SK-N-MC (cell line): Measurements from ENCODE around the gene YJU2.
A peak's percentile ranks its signal among the peaks of the same experiment; 100 is the strongest.

Source experiments
- DNase-seq: peaks from one replicate; pipeline ENCODE4 v3.0.0-alpha.2; 2011; ENCODE audit warnings: low read depth, low spot score
- H3K27ac ChIP-seq: fragments of 200-600 bp; sonication (generic); 2 replicates; pipeline ENCODE4 v1.5.1; 2016; ENCODE audit warnings: mixed run types
- H3K36me3 ChIP-seq: fragments of 200-600 bp; sonication (generic); 2 replicates; pipeline ENCODE4 v1.6.1; 2017; ENCODE audit warnings: antibody characterized with exemption, low read length, mixed read lengths; ENCODE audit not compliant: insufficient read depth
- H3K4me3 ChIP-seq: fragments of 200-600 bp; sonication (generic); 2 replicates; pipeline ENCODE4 v1.5.1; 2016
- H3K9ac ChIP-seq: fragments of 200-600 bp; sonication (generic); 2 replicates; pipeline ENCODE4 v1.8.0; 2017; ENCODE audit warnings: mixed run types, mixed read lengths; ENCODE audit not compliant: insufficient read length
- H3K9me3 ChIP-seq: fragments of 200-600 bp; sonication (generic); 2 replicates; pipeline ENCODE4 v1.6.1; 2017; ENCODE audit warnings: low read depth, mild to moderate bottlenecking, antibody characterized with exemption, low read length, moderate library complexity, mixed read lengths
- EZH2 ChIP-seq: fragments of 200-600 bp; sonication (generic); IDR thresholded peaks from one replicate; pipeline ENCODE4 v1.6.1; 2017; ENCODE audit warnings: antibody characterized with exemption
- FOXP2 ChIP-seq: optimal IDR thresholded peaks from 2 replicates; pipeline ENCODE3; 2011; ENCODE audit warnings: mild to moderate bottlenecking, moderate library complexity; ENCODE audit not compliant: insufficient read depth; ENCODE audit errors: extremely low read length, control extremely low read depth
- POLR2AphosphoS5 ChIP-seq: IDR thresholded peaks from 2 replicates; pipeline ENCODE4 v1.6.1; 2012; ENCODE audit warnings: mild to moderate bottlenecking, low read depth, low read length, borderline replicate concordance

Gene YJU2

GRCh38 chr19:4246767-4247593 lies at the start of gene YJU2:
Gene YJU2 (plus strand): TSS chr19:4247080. CDS start chr19:4247147, 67 bp downstream.
- peak within 1 kb of the TSS; percentile 93 for H3K4me3 ChIP-seq
- peak within 1 kb of the TSS; percentile 95 for H3K27ac ChIP-seq
- peak within 1 kb of the TSS; percentile 88 for H3K9ac ChIP-seq
- peak; percentile 99 for DNase-seq
- H3K9me3 ChIP-seq = no peaks in the 10 kb centered on the region
- TF ChIP-seq POLR2AphosphoS5 = peak; percentile 75
- TF ChIP-seq EZH2 = no peak
- no peak for TF ChIP-seq FOXP2
- peaks cover 29% of the 10 kb centered on the region for H3K36me3 ChIP-seq

DNA sequence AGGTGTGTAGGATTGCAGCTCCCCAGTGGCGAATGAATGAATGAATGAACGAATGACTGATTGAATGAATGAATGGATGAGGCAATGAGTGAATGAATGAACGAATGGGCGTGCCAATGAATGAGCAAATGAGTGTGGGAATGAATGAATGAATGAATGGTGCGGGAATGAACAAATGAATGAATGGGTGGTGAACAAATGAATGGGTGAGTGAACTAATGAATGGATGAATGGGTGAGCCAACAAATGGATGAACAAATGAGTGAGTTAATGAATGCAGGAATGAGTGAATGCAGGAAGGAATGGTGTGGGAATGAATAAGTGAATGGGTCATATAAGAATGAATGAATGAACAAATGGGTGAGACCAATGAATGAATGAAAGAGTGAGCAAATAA lies 49.7 kb upstream of the YJU2 start:
- no peak overlapping the region for H3K9ac ChIP-seq

GRCh38 chr19:4197625-4198466 lies 49.0 kb upstream of the YJU2 start:
- H3K4me3 ChIP-seq = peak overlapping the region; percentile 72

More for the DNA sequence above, 49.7 kb upstream of the YJU2 start:
- H3K27ac ChIP-seq = no peak overlapping the region
- DNase-seq = no peak
- no peaks in the 10 kb centered on the region for H3K36me3 ChIP-seq
- TF ChIP-seq POLR2AphosphoS5 (no peak), EZH2 (no peak), FOXP2 (no peak)
- H3K4me3 ChIP-seq = peak overlapping the region; percentile 72
- no peaks in the 10 kb centered on the region for H3K9me3 ChIP-seq

GRCh38 chr19:4198467-4199126 lies 48.3 kb upstream of the YJU2 start:
- no peak for TF ChIP-seq EZH2
- H3K4me3 ChIP-seq = peak overlapping the region; percentile 66
- DNase-seq = no peak

More at GRCh38 chr19:4197625-4198466, 49.0 kb upstream of the YJU2 start:
- no peak overlapping the region for H3K27ac ChIP-seq
- TF ChIP-seq POLR2AphosphoS5 = no peak
- TF ChIP-seq FOXP2 = no peak
- TF ChIP-seq EZH2 = no peak
- H3K9ac ChIP-seq = no peak overlapping the region
- no peaks in the 10 kb centered on the region for H3K36me3 ChIP-seq
- no peak for DNase-seq
- no peaks in the 10 kb centered on the region for H3K9me3 ChIP-seq

DNA sequence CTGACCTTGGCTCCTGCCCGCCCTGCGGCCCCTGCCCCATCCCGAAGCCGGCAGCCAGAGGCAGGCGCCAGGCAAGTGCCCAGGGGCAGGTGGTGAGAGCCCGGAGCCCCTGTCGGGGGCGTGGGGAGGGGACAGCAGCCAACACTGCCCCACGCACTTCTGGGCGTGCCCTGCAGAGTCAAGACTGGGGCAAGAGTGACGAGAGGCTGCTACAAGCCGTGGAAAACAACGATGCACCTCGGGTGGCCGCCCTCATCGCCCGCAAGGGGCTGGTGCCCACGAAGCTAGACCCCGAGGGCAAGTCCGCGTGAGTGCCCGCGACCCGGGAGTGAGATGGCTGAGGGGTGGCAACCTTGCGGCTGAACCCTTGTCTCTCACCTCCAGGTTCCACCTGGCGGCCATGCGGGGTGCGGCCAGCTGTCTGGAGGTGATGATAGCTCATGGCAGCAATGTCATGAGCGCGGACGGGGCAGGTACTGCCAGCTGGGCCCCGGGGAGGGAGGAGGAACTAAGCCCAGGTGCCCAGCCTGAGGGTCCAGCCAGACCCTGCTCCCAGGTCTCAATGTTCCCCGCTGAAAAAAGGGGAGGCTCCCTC lies 47.1 kb upstream of the YJU2 start:
- no peak for DNase-seq
- no peak overlapping the region for H3K9ac ChIP-seq
- H3K4me3 ChIP-seq = no peak overlapping the region
- H3K27ac ChIP-seq = no peak overlapping the region
- no peak for TF ChIP-seq POLR2AphosphoS5
- H3K36me3 ChIP-seq = no peaks in the 10 kb centered on the region
- no peaks in the 10 kb centered on the region for H3K9me3 ChIP-seq

More at GRCh38 chr19:4198467-4199126, 48.3 kb upstream of the YJU2 start:
- H3K36me3 ChIP-seq = no peaks in the 10 kb centered on the region
- H3K27ac ChIP-seq = no peak overlapping the region
- H3K9ac ChIP-seq = peak overlapping the region; percentile 45
- no peaks in the 10 kb centered on the region for H3K9me3 ChIP-seq

DNA sequence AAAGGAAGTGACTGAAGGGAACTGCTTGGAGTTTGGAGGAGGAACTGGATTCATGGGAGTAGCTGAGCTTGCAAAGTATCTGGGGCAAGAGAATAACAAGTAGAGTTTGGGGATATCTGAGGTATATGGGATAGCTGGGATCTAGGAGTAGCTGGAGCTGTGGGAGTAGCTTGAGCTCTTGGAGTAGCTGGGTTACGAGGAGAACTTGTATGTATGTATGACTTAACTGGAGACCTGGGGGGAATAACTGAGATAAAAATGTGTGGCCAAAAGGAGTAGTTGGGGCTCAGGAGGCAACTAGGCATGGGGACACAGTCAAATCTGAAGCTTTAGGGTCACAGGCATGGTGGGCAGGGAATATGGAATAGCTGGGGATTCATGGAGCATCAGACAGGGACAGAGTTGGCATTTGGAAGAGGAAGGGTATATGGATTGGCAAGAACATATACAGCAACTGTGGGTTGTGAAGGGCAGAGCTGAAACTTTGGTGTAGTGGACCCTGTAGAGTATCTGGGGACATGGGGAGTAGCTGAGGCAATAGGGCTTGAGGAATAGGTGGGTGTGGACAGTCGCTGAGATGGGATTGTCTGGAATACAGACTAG lies 45.8 kb upstream of the YJU2 start:
- no peaks in the 10 kb centered on the region for H3K36me3 ChIP-seq

DNA sequence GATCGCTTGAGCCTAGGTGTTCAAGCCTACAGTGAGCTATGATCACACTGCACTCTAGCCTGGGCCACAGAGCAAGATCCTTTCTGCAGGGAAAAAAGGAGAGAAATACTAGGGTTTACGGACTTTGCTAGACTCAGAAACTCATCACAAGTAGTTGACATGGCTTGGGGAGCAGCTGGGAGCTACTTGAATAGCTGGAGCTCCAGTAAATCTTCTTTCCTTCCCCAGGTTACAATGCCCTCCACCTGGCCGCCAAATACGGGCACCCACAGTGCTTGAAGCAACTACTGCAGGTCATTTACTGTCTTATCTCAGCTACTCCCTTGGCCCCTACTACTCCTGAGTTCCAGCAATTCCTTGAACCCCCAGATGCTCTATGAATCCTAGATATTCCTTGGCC lies 45.1 kb upstream of the YJU2 start:
- no peaks in the 10 kb centered on the region for H3K36me3 ChIP-seq
- no peak overlapping the region for H3K27ac ChIP-seq
- H3K9me3 ChIP-seq = no peaks in the 10 kb centered on the region
- H3K4me3 ChIP-seq = no peak overlapping the region
- TF ChIP-seq FOXP2 (no peak), POLR2AphosphoS5 (no peak), EZH2 (no peak)
- no peak overlapping the region for H3K9ac ChIP-seq
- DNase-seq = no peak

More for the DNA sequence above, 45.8 kb upstream of the YJU2 start:
- DNase-seq = no peak
- Histone ChIP-seq H3K9me3 (no peaks in the 10 kb centered on the region), H3K9ac (no peak overlapping the region), H3K27ac (no peak overlapping the region), H3K4me3 (no peak overlapping the region)
- TF ChIP-seq POLR2AphosphoS5 (no peak), FOXP2 (no peak), EZH2 (no peak)
